ENCODE measurements around the gene PEX10.

The PEX10 gene

GRCh38 chr1:2428490-2428889, 16.1 kb upstream of the PEX10 start:
- no peaks in the 10 kb centered on the region for H3K36me3 ChIP-seq (ENCODE audit: control insufficient read depth in 5 of 5, insufficient read depth in 5 of 5, low read length in 5 of 5)
- peaks cover 1 to 14% (median 11%) of the 10 kb centered on the region in 5 donors for H3K9me3 ChIP-seq (ENCODE audit: control insufficient read depth in 5 of 5, low read length in 5 of 5)
- H3K4me3 ChIP-seq (ENCODE audit: low read depth in 1 of 5, low read length in 5 of 5) = no peak overlapping the region
- no peak overlapping the region for H3K27ac ChIP-seq (ENCODE audit: low read depth, low read length)
- no peak overlapping the region for H3K9ac ChIP-seq (ENCODE audit: low read length in 5 of 5)
- H3K27me3 ChIP-seq (ENCODE audit: control insufficient read depth in 5 of 5, insufficient read depth in 4 of 5, low read length in 5 of 5) = peaks cover 23 to 48% (median 38%) of the 10 kb centered on the region in 5 donors
- H3K4me1 ChIP-seq (ENCODE audit: control insufficient read depth in 5 of 5, insufficient read depth in 5 of 5, low read length in 5 of 5) = no peaks in the 10 kb centered on the region

DNA sequence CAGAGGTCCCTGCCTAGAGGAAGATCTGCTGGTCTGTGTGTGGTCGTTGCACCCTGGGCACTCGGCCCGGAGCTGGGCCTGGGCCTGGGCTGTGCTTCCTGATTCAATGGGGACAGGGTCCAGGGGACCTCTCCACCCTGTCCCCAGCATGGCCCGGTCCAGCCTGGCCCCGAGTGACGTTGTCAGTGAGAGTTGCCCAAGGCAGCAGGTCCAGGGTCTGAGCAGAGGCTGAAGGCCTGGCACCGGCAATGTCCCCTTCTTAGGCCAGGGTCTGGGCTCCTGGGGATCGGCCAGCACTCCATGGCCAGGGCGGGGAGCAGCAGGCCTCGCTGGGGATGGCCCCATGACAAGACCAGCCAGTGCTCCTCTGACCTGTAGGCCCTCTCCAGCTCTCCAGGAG, 15.6 kb upstream of the PEX10 start:
- H3K27me3 ChIP-seq (ENCODE audit: control insufficient read depth in 5 of 5, insufficient read depth in 4 of 5, low read length in 5 of 5) = peaks cover 21 to 43% (median 36%) of the 10 kb centered on the region in 5 donors
- peaks cover 4 to 16% (median 15%) of the 10 kb centered on the region in 5 donors for H3K9me3 ChIP-seq (ENCODE audit: control insufficient read depth in 5 of 5, low read length in 5 of 5)
- H3K4me3 ChIP-seq (ENCODE audit: low read depth in 1 of 5, low read length in 5 of 5) = no peak overlapping the region
- H3K36me3 ChIP-seq (ENCODE audit: control insufficient read depth in 5 of 5, insufficient read depth in 5 of 5, low read length in 5 of 5) = no peaks in the 10 kb centered on the region
- H3K9ac ChIP-seq (ENCODE audit: low read length in 5 of 5) = no peak overlapping the region
- H3K27ac ChIP-seq (ENCODE audit: low read depth, low read length) = no peak overlapping the region
- H3K4me1 ChIP-seq (ENCODE audit: control insufficient read depth in 5 of 5, insufficient read depth in 5 of 5, low read length in 5 of 5) = no peaks in the 10 kb centered on the region

GRCh38 chr1:2427051-2427450, 14.7 kb upstream of the PEX10 start:
- Histone ChIP-seq H3K4me1 (ENCODE audit: control insufficient read depth in 5 of 5, insufficient read depth in 5 of 5, low read length in 5 of 5) (no peaks in the 10 kb centered on the region), H3K9me3 (ENCODE audit: control insufficient read depth in 5 of 5, low read length in 5 of 5) (peaks cover 4 to 23% (median 18%) of the 10 kb centered on the region in 5 donors), H3K4me3 (ENCODE audit: low read depth in 1 of 5, low read length in 5 of 5) (no peak overlapping the region), H3K9ac (ENCODE audit: low read length in 5 of 5) (no peak overlapping the region), H3K36me3 (ENCODE audit: control insufficient read depth in 5 of 5, insufficient read depth in 5 of 5, low read length in 5 of 5) (no peaks in the 10 kb centered on the region), H3K27me3 (ENCODE audit: control insufficient read depth in 5 of 5, insufficient read depth in 4 of 5, low read length in 5 of 5) (peaks cover 14 to 36% (median 27%) of the 10 kb centered on the region in 5 donors), H3K27ac (ENCODE audit: low read depth, low read length) (no peak overlapping the region)

DNA sequence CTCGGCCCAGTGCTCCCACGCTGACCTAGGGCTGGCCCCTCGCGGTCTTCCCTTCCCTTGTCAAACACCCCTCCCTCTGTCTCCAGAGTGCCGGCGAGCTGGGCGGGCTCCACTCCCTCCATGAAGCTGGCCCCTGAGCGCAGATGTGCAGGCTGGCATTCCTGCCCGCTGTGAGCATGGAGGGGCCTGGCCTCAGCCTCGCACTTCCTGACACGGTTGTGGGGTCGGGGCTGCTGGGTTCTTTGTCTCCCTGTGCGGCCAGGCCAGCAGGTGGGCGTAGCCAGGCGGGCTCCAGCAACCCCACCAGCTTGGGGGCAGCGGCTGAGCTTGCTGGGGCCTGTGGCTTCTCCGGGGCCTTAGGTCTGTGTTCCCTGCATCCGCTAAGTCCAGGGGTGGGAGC, 14.2 kb upstream of the PEX10 start:
- Histone ChIP-seq H3K9ac (ENCODE audit: low read length in 5 of 5) (no peak overlapping the region), H3K27me3 (ENCODE audit: control insufficient read depth in 5 of 5, insufficient read depth in 4 of 5, low read length in 5 of 5) (peaks cover 14 to 31% (median 24%) of the 10 kb centered on the region in 5 donors)

DNA sequence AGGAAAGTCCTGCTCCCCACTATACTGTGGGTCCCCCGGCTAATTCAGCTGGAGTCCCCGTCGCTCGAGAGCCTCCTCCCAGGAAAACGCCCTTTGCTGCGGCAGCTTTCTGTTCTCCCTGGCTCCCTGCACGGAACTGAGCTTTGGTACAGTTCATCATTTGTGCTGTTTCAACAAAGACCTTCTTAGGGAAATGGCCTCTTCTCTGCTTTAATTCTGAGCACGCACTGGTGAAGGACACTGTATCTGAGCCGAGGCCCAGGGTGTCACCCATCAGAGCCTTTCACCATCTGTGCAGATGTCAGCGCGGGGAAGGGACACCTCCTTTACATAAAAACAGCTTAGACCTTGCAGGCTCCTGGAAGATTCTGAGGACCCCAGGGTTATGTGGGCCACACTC, 13.5 kb upstream of the PEX10 start:
- H3K9ac ChIP-seq (ENCODE audit: low read length in 5 of 5) = no peak overlapping the region
- H3K9me3 ChIP-seq (ENCODE audit: control insufficient read depth in 5 of 5, low read length in 5 of 5) = peaks cover 4 to 23% (median 18%) of the 10 kb centered on the region in 5 donors
- peaks cover 14 to 26% (median 23%) of the 10 kb centered on the region in 5 donors for H3K27me3 ChIP-seq (ENCODE audit: control insufficient read depth in 5 of 5, insufficient read depth in 4 of 5, low read length in 5 of 5)
- H3K36me3 ChIP-seq (ENCODE audit: control insufficient read depth in 5 of 5, insufficient read depth in 5 of 5, low read length in 5 of 5) = no peaks in the 10 kb centered on the region
- H3K4me1 ChIP-seq (ENCODE audit: control insufficient read depth in 5 of 5, insufficient read depth in 5 of 5, low read length in 5 of 5) = no peaks in the 10 kb centered on the region
- no peak overlapping the region for H3K27ac ChIP-seq (ENCODE audit: low read depth, low read length)
- no peak overlapping the region for H3K4me3 ChIP-seq (ENCODE audit: low read depth in 1 of 5, low read length in 5 of 5)

More for the DNA sequence above, 14.2 kb upstream of the PEX10 start:
- peaks cover 4 to 23% (median 18%) of the 10 kb centered on the region in 5 donors for H3K9me3 ChIP-seq (ENCODE audit: control insufficient read depth in 5 of 5, low read length in 5 of 5)
- H3K36me3 ChIP-seq (ENCODE audit: control insufficient read depth in 5 of 5, insufficient read depth in 5 of 5, low read length in 5 of 5) = no peaks in the 10 kb centered on the region
- no peaks in the 10 kb centered on the region for H3K4me1 ChIP-seq (ENCODE audit: control insufficient read depth in 5 of 5, insufficient read depth in 5 of 5, low read length in 5 of 5)
- no peak overlapping the region for H3K27ac ChIP-seq (ENCODE audit: low read depth, low read length)
- H3K4me3 ChIP-seq (ENCODE audit: low read depth in 1 of 5, low read length in 5 of 5) = no peak overlapping the region

DNA sequence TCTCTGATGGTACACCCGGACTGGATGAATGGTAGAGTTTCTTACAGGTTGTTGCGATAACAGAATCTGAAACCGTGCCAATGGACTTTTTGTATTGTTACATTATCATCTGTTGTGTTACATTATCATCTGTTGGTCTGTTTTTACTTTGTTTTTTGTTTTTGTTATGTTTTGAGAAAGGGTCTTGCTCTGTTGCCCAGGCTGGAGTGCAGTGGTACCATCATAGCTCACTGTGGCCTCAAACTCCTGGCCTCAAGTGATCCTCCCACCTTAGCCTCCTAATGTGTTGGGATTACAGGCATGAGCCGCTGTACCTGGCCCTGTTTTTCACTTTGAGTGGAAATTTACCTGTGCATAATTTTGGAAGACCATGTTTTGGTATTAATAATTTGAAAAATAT, 10.2 kb upstream of the PEX10 start:
- H3K9me3 ChIP-seq (ENCODE audit: control insufficient read depth in 5 of 5, low read length in 5 of 5) = peaks cover 4 to 16% (median 9%) of the 10 kb centered on the region in 5 donors
- no peaks in the 10 kb centered on the region for H3K36me3 ChIP-seq (ENCODE audit: control insufficient read depth in 5 of 5, insufficient read depth in 5 of 5, low read length in 5 of 5)
- peaks cover 21 to 45% (median 36%) of the 10 kb centered on the region in 5 donors for H3K27me3 ChIP-seq (ENCODE audit: control insufficient read depth in 5 of 5, insufficient read depth in 4 of 5, low read length in 5 of 5)
- no peak overlapping the region for H3K9ac ChIP-seq (ENCODE audit: low read length in 5 of 5)
- H3K27ac ChIP-seq (ENCODE audit: low read depth, low read length) = no peak overlapping the region
- H3K4me1 ChIP-seq (ENCODE audit: control insufficient read depth in 5 of 5, insufficient read depth in 5 of 5, low read length in 5 of 5) = no peaks in the 10 kb centered on the region
- H3K4me3 ChIP-seq (ENCODE audit: low read depth in 1 of 5, low read length in 5 of 5) = no peak overlapping the region

GRCh38 chr1:2419416-2419815, 7.1 kb upstream of the PEX10 start:
- H3K27me3 ChIP-seq (ENCODE audit: control insufficient read depth in 5 of 5, insufficient read depth in 4 of 5, low read length in 5 of 5) = peaks cover 36 to 56% (median 51%) of the 10 kb centered on the region in 5 donors
- peaks cover 0 to 2% (median 2%) of the 10 kb centered on the region in 5 donors for H3K4me1 ChIP-seq (ENCODE audit: control insufficient read depth in 5 of 5, insufficient read depth in 5 of 5, low read length in 5 of 5)
- no peaks in the 10 kb centered on the region for H3K36me3 ChIP-seq (ENCODE audit: control insufficient read depth in 5 of 5, insufficient read depth in 5 of 5, low read length in 5 of 5)
- no peak overlapping the region for H3K9ac ChIP-seq (ENCODE audit: low read length in 5 of 5)
- no peak overlapping the region for H3K4me3 ChIP-seq (ENCODE audit: low read depth in 1 of 5, low read length in 5 of 5)
- no peak overlapping the region for H3K27ac ChIP-seq (ENCODE audit: low read depth, low read length)
- H3K9me3 ChIP-seq (ENCODE audit: control insufficient read depth in 5 of 5, low read length in 5 of 5) = peaks cover 4 to 16% (median 9%) of the 10 kb centered on the region in 5 donors

GRCh38 chr1:2418791-2419320, 6.5 kb upstream of the PEX10 start:
- Histone ChIP-seq H3K4me3 (ENCODE audit: low read depth in 1 of 5, low read length in 5 of 5) (no peak overlapping the region), H3K9me3 (ENCODE audit: control insufficient read depth in 5 of 5, low read length in 5 of 5) (peaks cover 4 to 16% (median 9%) of the 10 kb centered on the region in 5 donors), H3K9ac (ENCODE audit: low read length in 5 of 5) (no peak overlapping the region), H3K27ac (ENCODE audit: low read depth, low read length) (no peak overlapping the region), H3K4me1 (ENCODE audit: control insufficient read depth in 5 of 5, insufficient read depth in 5 of 5, low read length in 5 of 5) (peaks cover 0 to 8% (median 7%) of the 10 kb centered on the region in 5 donors), H3K27me3 (ENCODE audit: control insufficient read depth in 5 of 5, insufficient read depth in 4 of 5, low read length in 5 of 5) (peaks cover 36 to 56% (median 51%) of the 10 kb centered on the region in 5 donors), H3K36me3 (ENCODE audit: control insufficient read depth in 5 of 5, insufficient read depth in 5 of 5, low read length in 5 of 5) (no peaks in the 10 kb centered on the region)

DNA sequence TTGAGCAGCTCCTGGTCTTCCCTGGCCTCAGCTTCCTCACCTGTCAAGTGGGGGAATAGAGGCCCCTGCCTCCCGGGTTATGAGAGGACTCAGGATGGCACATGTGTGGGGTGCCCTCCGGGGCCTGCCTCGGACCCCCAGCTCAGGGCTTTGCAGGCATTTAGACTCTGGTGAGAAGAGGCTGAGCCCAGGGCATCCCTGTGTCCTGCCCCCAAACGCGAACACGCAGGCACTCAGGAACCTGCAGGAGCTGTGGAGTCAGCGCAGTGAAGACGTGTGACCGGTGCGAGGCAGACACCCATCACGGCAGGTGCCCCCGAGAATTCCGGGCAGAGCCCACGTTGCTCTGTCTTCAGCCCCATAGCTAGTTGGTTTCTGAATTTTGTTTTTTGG, 5.5 kb upstream of the PEX10 start:
- H3K27ac ChIP-seq (ENCODE audit: low read depth, low read length) = no peak overlapping the region
- H3K4me1 ChIP-seq (ENCODE audit: control insufficient read depth in 5 of 5, insufficient read depth in 5 of 5, low read length in 5 of 5) = peaks cover 0 to 18% (median 18%) of the 10 kb centered on the region in 5 donors
- H3K4me3 ChIP-seq (ENCODE audit: low read depth in 1 of 5, low read length in 5 of 5) = no peak overlapping the region
- no peak overlapping the region for H3K9ac ChIP-seq (ENCODE audit: low read length in 5 of 5)
- peaks cover 0 to 7% (median 2%) of the 10 kb centered on the region in 5 donors for H3K9me3 ChIP-seq (ENCODE audit: control insufficient read depth in 5 of 5, low read length in 5 of 5)
- H3K36me3 ChIP-seq (ENCODE audit: control insufficient read depth in 5 of 5, insufficient read depth in 5 of 5, low read length in 5 of 5) = no peaks in the 10 kb centered on the region
- H3K27me3 ChIP-seq (ENCODE audit: control insufficient read depth in 5 of 5, insufficient read depth in 4 of 5, low read length in 5 of 5) = peaks cover 36 to 56% (median 50%) of the 10 kb centered on the region in 5 donors

- Histone ChIP-seq H3K27ac (ENCODE audit: low read depth, low read length) (no peak overlapping the region), H3K27me3 (ENCODE audit: control insufficient read depth in 5 of 5, insufficient read depth in 4 of 5, low read length in 5 of 5) (peaks cover 36 to 56% (median 50%) of the 10 kb centered on the region in 5 donors), H3K9ac (ENCODE audit: low read length in 5 of 5) (no peak overlapping the region), H3K9me3 (ENCODE audit: control insufficient read depth in 5 of 5, low read length in 5 of 5) (peaks cover 0 to under 1% (median under 1%) of the 10 kb centered on the region in 5 donors), H3K36me3 (ENCODE audit: control insufficient read depth in 5 of 5, insufficient read depth in 5 of 5, low read length in 5 of 5) (no peaks in the 10 kb centered on the region), H3K4me1 (ENCODE audit: control insufficient read depth in 5 of 5, insufficient read depth in 5 of 5, low read length in 5 of 5) (peaks cover 0 to 20% (median 19%) of the 10 kb centered on the region in 5 donors), H3K4me3 (ENCODE audit: low read depth in 1 of 5, low read length in 5 of 5) (no peak overlapping the region)
Observed at GRCh38 chr1:2417083-2417832, 4.9 kb upstream of the PEX10 start.
